GM13976 (cell line): ENCODE results near the gene C19orf12.

ENCODE experiments used
- DNase-seq: peaks from one replicate; pipeline ENCODE4 v3.0.0; 2012; ENCODE audit warnings: low spot score
- CTCF ChIP-seq: IDR thresholded peaks from 2 replicates; pipeline ENCODE4 v1.5.1; 2012; ENCODE audit warnings: borderline replicate concordance, mild to moderate bottlenecking; ENCODE audit not compliant: insufficient read depth; ENCODE audit errors: extremely low read depth, missing control alignments, control extremely low read depth
- in situ Hi-C: fragments of 300-500 bp; cut with MboI; formaldehyde crosslinking; loops from one replicate; pipeline ENCODE4 v1.12.0; 2022; ENCODE audit warnings: low sequenced_read_pairs, mixed read lengths, inconsistent platforms; ENCODE audit not compliant: unreplicated experiment

Gene C19orf12

GRCh38 chr19:29683009-29683408 is 32.1 kb downstream of the C19orf12 start:
- no peak for TF ChIP-seq CTCF
- in situ Hi-C loops, result loop anchor here (10.0 kb wide), 1 partner anchor 68 kb away; no protein-coding TSS in a partner anchor
- no peak for DNase-seq

DNA sequence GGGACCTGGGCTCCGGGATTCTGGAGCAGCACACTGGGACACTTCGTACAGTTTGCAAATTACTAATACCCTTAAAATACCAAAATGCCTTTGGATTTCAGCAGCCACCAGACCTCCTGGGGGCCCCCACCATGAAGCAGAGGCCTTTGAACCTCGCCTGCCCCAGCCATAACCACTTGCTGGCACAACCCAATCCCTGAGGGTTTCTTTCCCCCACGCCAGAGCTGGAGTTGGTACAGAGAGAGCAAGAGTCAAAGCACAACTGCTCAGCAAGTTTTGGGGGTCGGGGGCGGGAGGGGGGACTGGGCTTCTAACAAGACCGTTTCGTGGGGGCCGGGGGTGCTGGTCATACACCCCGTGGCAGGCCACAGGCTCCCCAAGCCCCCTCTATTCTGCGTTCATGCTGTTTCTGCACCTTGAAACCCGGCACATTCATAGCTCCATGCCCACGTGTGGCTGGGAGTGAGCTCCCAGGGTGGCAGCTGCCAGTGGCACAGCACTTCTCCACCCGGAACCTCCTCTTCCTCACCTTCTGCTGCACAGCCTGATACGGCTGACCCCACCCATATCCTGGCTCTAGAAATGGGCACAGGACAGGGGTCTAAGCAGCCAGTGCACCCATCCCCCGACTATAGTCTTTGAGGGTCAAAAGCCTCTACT is 32.7 kb downstream of the C19orf12 start:
- no peak for DNase-seq
- TF ChIP-seq CTCF, result no peak
- in situ Hi-C loops, result loop anchor here (10.0 kb wide), 1 partner anchor 68 kb away; no protein-coding TSS in a partner anchor

DNA sequence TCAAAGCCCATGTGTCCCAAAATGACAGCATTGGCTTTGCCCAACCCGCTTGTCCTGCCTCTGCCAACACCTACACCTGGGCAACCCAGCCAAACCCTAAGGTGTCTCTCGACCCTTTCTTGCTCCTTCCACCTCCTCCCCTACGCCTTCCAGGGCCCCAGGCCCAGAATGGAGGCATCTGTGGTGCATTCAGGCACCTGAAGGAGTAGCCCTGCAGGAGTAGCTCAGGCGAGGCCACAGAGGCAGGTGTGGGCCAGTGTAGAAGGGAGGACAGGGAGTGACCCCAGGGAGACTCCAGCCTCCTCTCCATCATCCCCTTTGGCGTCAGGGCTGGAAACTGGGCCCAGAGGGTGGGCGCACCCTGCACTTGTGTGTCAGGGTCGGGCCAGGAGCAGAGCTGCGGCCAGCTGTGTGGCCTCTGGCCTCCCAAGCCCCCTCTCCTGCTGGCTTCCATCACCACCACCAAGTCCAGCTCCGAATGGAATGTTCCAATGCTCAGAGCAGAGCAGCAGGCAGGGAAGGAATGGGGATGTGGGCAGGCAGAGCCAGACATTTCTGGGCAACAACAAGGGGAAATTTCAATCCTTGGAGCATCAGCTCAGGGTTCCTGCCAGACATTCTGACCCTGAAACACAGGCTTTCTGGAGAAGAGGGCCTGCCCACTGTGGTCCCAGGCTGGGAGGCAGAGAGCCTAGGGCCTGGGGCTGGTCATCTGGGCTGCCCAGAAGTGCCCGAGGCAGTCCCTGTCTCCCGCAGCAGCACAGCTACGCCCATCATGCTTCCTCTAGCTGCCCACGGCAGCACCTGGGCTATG is 33.4 kb downstream of the C19orf12 start:
- no peak for TF ChIP-seq CTCF
- no peak for DNase-seq
- in situ Hi-C loops, result loop anchor here (10.0 kb wide), 1 partner anchor 67 kb away; no protein-coding TSS in a partner anchor

DNA sequence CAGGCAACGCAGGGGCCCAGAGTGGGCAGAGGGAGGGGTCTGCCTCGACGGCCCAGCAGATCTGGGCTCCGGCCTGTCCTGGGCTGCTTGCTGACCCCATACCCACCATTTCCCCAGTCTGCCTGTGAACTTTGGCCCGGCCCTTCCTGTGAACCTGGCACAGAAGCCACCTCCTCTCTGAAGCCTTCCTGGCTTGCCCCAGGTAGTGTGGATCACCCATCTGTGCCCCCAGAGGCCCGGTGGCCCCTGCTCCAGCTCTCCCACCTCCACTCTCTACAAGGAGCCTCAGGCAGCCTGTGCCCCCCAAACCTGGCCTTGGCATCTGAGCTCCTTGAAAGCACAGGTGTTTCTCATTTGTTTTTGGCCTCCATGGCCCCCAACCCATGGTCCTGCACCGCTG is 34.1 kb downstream of the C19orf12 start:
- in situ Hi-C loops, result loop anchor here (10.0 kb wide), 1 partner anchor 66 kb away; no protein-coding TSS in a partner anchor
- TF ChIP-seq CTCF, result no peak

DNA sequence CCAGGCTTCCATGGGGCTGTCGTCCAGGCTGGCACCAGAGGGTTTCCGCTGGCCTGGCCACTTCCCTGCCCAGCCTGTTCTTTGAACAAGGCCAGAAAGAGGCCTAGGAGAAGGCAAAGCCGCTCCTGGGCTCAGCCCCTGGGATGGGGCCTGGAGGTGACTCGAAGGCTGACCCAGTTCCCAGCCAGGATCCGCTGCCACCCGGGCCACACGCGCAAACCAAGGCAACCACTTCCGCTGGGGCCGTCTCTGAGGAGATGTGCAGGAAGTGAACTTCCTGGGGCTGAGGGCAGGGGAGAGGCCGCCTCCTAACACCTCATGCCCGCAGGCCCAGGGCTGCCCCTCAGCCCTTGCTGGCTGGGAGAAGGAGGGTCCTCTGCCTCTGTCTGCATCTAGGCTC is 34.6 kb downstream of the C19orf12 start:
- no peak for TF ChIP-seq CTCF
- DNase-seq, result peak; percentile 65
- in situ Hi-C loops, result loop anchor here (10.0 kb wide), 1 partner anchor 66 kb away; no protein-coding TSS in a partner anchor

More for the DNA sequence above, 34.1 kb downstream of the C19orf12 start:
- no peak for DNase-seq

DNA sequence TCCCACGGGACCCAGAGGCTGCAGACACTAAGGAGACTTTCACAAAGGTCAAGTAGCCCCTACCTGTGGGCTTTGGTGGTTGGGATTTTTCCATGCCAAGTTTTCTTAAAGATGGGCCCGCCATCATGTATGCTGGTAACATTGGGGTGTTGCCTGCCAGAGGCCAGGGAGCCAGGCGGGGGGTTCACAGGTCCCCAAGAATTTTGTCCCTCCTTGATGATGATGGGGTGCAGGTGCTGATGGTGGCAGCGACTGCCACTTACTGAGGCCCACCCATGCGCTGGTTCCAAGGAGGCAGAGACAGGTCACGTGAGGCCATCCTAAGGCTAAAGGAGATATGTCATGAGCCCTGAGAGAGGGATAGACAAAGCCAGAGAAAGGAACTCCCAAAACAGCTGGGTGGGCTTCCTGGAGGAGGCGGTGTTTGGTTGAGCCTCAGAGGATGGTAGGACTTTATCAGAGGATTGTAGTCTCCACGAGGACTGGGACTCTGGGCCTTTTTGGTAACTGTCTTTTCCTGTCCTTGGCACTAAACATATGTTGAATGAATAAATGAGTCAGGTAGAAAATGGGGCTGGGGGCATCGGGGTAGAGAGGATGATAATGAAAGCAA is 35.4 kb downstream of the C19orf12 start:
- in situ Hi-C loops, result loop anchor here (10.0 kb wide), 1 partner anchor 65 kb away; no protein-coding TSS in a partner anchor
- no peak for DNase-seq
- TF ChIP-seq CTCF, result no peak
